ENCODE data around the gene P2RX3.
"Not testable (repeated sequence)": the region's sequence is repeated elsewhere in the genome, so short reads cannot be mapped to it uniquely, and the experiment has no call there.

Gene P2RX3

DNA sequence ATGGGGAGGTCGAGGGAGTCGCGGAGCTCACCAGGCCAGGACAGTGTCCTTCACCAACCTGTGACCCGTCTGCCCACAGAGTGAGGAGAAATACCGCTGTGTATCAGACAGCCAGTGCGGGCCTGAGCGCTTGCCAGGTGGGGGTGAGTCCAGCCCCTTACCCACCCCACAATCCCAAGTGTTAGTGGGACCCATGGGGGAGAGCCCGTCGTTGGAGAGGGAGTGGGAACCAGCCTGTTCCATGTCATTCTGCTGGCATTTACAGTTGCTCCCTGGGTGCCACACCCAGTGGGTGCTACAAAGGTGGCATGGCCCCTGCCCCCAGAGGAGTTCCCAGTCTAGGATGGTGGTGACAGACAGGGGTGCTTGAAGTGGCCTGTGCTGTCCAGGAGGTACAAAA, 9.2 kb downstream of the P2RX3 start:
- H3K27ac ChIP-seq: no peak overlapping the region
- no peak for DNase-seq (ENCODE audit: low read depth, low spot score)

GRCh38 chr11:57348052-57348451, 9.9 kb downstream of the P2RX3 start:
- no peak for DNase-seq (ENCODE audit: low read depth, low spot score)
- H3K27ac ChIP-seq: no peak overlapping the region

DNA sequence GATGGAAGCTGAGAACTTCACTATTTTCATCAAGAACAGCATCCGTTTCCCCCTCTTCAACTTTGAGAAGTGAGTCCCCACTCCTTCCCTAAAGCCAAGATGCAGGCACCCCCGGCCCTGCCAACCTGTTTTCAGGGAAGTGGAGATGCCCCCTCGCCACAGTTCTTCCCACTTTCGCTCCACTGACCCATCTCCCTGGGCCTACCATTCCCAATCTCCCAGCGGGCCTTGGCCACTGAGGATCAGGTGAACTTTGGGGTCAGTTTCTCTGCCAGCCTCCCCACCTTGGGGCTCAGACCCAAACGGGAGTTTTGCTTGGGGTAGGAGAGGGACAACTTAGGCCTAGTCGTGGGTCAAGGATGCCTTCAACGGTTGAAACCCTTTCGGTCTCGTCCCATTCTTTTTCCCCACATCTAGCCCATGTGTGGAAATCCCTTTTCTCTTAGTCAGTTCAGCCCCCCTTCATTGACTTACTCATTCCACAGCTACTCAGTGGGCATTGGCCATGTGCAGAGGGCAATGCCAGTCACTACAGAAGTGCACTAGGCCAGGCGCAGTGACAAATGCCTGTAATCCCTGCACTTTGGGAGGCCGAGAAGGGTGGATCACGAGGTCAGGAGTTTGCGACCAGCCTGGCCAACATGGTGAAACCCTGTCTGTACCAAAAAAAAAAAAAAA, 10.6 kb downstream of the P2RX3 start:
- DNase-seq (ENCODE audit: low read depth, low spot score): no peak
- no peak overlapping the region for H3K27ac ChIP-seq

GRCh38 chr11:57349491-57350274, 11.5 kb downstream of the P2RX3 start:
- no peak overlapping the region for H3K27ac ChIP-seq
- no peak for DNase-seq (ENCODE audit: low read depth, low spot score)

DNA sequence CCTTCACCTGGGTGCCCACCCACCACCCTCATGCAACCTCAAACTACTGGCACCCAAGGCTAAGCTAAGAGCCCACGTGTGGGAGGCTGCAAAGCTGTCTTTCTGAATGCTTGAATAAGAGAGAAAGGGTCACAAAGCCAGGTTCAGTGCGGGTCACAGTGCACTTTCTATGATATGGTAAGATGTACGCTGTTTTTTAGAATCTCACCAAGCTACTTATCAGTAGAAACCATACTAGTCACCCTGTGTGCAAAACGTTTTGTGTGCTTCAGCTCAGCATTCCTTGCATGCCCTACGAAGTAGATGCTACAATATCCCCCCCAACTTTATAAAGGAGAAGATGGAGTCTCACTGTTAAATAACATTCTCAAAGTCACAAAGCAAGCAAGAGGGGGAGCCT, 14.9 kb downstream of the P2RX3 start:
- DNase-seq (ENCODE audit: low read depth, low spot score): no peak
- H3K27ac ChIP-seq: no peak overlapping the region

- no peak overlapping the region for H3K27ac ChIP-seq
These were observed 15.3 kb downstream of the P2RX3 start for GRCh38 chr11:57353446-57353845.

DNA sequence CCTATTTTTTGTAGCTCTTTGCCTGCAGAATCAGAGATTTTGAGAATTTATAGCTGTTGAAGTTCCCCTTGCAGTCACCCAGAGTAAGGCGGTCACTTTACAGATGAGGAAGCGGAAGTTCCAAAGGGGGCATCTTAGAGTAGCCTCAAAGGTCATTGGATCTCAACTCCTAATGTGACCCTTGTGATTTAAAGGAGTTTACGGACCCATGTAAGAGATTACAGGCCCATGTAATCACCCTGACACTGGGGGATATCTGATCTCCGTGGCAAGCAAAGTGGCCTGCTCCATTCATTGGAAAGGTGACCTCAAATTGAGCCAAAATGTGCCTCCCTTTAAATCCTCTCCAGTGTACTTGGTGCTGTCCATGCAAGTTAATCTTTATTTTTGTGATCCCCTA, 15.7 kb downstream of the P2RX3 start:
- no peak for DNase-seq (ENCODE audit: low read depth, low spot score)
- H3K27ac ChIP-seq: no peak overlapping the region

More at GRCh38 chr11:57353446-57353845, 15.3 kb downstream of the P2RX3 start:
- no peak for DNase-seq (ENCODE audit: low read depth, low spot score)

GRCh38 chr11:57354699-57355098, 16.5 kb downstream of the P2RX3 start:
- no peak overlapping the region for H3K27ac ChIP-seq
- no peak for DNase-seq (ENCODE audit: low read depth, low spot score)

DNA sequence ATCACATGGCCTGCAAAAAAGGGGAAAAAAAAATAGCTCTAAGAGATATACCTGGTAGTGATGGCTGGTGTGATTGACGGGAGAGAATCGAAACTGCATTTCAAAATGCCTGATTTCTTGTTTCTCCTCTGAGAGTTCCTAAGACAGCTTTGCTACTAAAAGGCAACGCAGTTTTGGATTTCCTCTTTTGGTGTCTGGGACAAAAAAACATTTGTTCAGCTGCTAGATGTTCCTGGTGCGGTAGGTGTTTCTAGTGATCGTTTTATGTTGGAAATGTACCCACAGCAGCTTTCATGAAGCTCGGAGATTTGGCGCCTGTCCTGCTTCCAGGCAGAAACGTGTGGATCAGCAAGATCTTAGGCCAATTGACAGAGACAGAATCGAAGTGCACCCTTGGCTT, 18.1 kb downstream of the P2RX3 start:
- no peak for DNase-seq (ENCODE audit: low read depth, low spot score)
- no peak overlapping the region for H3K27ac ChIP-seq

GRCh38 chr11:57357310-57357709, 19.2 kb downstream of the P2RX3 start:
- no peak overlapping the region for H3K27ac ChIP-seq
- no peak for DNase-seq (ENCODE audit: low read depth, low spot score)

DNA sequence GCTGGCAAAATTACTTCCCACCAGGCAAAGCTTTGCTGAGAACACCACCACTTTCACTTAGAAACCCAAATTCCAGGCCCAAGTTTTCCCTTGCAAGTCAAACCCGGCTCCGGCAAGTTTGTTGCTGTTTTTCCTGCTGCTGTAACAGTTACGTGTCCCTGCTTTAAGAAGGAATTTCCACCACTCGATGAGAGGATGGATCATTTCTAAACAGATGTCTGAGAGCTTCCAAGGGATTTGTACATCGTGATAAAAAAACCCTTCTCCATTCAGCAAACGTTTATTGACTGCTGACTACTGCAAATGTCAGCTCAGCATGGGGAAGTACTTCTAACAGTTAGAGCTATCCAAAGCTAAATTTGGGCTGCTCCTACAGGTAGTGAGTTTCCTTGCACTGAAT, 19.7 kb downstream of the P2RX3 start:
- DNase-seq (ENCODE audit: low read depth, low spot score): no peak
- no peak overlapping the region for H3K27ac ChIP-seq

DNA sequence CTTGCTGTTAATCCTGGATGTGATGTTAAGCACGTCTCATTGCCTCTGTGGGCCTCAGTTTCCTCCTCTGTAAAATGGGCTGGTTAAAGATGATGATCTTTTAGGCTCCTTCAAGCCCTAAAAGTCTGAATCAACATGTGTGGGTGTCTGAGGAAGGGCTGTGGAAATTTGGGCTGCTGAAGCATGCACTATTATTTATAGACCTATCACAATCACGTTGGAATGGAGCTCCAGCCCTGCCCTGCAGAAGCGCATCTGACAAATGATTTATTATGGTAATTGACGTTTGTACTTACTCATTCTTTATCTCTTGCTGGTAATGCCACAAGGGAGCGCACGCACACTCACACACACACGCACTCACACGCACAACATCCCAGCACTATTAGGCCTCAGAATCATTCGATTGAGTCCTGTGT, 20.4 kb downstream of the P2RX3 start:
- no peak overlapping the region for H3K27ac ChIP-seq
- DNase-seq (ENCODE audit: low read depth, low spot score): no peak

- no peak for DNase-seq (ENCODE audit: low read depth, low spot score)
- H3K27ac ChIP-seq: no peak overlapping the region
These were observed 20.8 kb downstream of the P2RX3 start for GRCh38 chr11:57358991-57359390.

DNA sequence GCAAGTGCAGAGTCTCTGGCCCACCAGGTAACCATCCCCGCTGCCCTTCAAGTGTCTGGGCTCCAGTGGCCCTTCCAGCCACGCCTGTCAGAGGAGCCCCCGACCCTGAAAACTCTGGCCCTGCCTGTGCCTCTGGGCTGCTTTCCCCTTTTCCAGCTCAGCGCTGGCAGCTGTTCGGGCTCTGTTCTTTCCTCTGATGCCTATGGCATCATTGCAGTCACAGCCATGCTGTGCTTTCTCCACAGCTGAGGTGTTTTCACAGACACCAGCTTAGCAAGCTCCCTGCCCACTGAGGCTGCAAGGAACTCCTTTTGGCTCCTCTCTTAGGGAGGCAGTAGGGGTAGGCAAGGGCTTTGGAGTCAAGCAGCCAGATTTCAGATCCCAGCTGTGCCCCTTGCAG, 21.2 kb downstream of the P2RX3 start:
- DNase-seq (ENCODE audit: low read depth, low spot score): no peak
- H3K27ac ChIP-seq: no peak overlapping the region

DNA sequence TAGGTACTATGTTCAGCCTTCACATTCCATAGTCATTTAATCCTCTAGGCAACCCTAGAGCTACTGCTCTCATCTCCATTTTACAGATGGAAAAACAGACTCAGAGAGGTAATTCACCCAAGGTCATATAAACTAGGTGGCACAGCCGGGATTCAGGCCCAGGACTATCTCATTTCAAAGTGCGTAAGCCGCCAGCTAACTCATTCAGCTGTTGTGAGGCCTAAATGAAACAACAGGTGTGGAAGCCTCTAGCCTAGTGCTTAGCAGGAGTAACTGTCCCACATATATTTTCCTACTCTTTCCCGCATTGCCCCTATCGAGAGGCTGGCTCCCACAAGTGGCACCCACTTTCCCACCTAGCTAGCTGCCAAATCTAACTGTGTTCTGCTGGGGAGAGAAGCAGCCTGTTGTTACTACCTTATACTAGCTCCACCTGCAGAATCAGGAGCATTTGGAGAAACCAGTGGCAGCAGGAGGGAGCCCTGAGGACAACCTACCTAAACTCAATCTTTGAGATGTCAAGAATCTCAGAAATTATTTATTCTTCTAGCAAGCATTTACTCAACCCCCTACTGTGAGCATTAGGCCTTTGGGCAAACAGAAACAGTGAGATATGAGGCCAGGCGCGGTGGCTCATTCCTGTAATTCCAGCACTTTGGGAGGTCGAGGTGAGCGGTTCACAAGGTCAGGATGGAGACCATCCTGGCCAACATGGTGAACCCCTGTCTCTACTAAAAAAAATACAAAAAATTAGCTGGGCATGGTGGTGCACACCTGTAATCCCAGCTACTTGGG, 21.9 kb downstream of the P2RX3 start:
- no peak overlapping the region for H3K27ac ChIP-seq
- no peak for DNase-seq (ENCODE audit: low read depth, low spot score)

GRCh38 chr11:57360991-57361390, 22.8 kb downstream of the P2RX3 start:
- no peak overlapping the region for H3K27ac ChIP-seq
- no peak for DNase-seq (ENCODE audit: low read depth, low spot score)

- not testable (repeated sequence) for H3K27ac ChIP-seq; DNase-seq (ENCODE audit: low read depth, low spot score)
These were observed 23.3 kb downstream of the P2RX3 start for GRCh38 chr11:57361420-57361819.

GRCh38 chr11:57361926-57362325, 23.8 kb downstream of the P2RX3 start:
- no peak for DNase-seq (ENCODE audit: low read depth, low spot score)
- H3K27ac ChIP-seq: no peak overlapping the region

DNA sequence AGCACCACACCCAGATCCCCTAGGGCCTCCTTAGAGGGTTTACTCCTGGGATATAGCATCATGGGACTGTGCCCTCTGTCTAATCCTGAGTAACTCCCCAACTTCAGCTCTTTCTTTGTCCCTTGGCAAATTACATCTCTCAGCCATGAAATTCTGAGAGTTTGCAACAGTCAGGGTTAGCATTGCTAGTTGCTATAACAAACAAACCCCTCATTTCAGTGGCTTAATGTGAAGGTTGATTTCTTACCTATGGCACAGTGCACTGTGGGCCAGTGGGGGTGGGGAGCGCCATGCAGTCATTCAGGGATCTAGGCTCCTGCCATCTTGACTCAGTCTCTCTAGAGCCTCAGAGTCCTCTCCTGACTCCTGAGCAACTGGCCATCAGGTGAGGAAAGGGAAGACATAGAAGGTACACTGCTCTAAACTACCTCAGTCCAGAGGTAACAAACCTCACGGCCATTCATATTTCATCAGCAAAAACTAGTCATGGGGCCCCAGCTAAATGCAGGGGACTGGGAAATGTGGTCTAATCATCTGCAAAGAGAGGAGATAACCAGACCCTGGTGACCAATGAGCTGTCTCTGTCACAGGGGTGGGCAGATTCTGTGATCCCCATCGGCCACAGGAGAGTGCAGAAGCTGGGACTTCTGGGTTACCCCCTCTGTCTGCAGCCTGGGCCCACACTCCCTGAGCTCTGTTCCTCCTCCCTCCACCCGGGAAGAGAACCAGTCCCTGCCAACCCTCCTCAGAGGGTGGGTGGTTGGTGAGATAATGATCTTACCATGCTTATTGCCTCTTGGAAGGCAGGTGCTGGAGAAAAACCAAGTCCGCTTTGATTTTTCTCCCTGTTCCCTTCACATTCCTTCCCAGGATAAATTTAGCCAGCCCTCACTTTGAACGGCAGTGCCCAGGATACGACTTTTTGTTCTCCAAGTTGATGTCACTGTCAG, 25.3 kb downstream of the P2RX3 start:
- H3K27ac ChIP-seq: no peak overlapping the region
- DNase-seq (ENCODE audit: low read depth, low spot score): no peak
